HG02870 (cell line): Measurements from ENCODE around the gene PRMT5.
"Not testable (repeated sequence)": the region's sequence is repeated elsewhere in the genome, so short reads cannot be mapped to it uniquely, and the experiment has no call there.

Experiments used
- ATAC-seq: cut with Tn5 transposase; IDR thresholded peaks from one replicate; pipeline ENCODE4 v1.9.1; 2021; ENCODE audit warnings: mild to moderate bottlenecking, moderate library complexity; ENCODE audit not compliant: unreplicated experiment

Gene PRMT5

DNA sequence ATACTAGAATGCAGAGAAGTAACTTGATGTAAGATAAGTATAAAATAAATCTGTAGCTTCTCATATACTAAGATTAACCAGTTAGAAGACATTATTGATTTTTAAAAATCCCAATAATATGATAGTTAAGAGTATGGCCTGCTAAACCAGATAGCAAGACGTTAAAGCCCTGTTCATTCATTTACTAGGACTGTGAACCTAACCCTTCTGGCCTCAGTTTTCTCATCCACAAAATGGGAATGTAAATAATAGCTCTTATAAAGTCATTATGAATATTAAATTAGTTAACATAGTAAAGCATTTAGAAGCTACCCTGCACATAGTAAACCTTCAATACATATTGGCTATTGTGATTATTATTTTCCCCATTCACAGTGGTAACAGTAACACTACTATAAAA, 6.0 kb upstream of the PRMT5 start:
- no peak for ATAC-seq

- no peak for ATAC-seq
Measured at GRCh38 chr14:22932146-22932545, 3.0 kb upstream of the PRMT5 start.

DNA sequence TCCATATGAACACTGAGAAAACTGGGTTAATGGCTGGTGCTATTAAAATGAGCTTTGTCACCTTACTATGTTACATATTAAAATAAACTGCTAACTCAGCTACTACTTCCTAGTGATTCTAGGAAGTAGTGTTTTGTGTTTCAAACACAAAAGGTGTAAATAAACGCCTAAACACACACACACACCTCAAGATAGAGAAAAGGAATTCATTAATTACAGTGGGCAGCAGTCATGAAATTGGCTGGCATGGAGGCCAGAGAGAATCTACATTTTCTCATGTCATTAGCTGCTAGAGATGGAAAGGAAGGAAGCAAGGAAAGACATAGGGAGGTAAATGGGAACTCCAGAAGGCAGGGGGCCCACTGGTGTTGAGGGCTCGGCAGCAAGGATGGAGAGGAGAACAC, 787 bp upstream of the PRMT5 start:
- peak; percentile 2 for ATAC-seq

DNA sequence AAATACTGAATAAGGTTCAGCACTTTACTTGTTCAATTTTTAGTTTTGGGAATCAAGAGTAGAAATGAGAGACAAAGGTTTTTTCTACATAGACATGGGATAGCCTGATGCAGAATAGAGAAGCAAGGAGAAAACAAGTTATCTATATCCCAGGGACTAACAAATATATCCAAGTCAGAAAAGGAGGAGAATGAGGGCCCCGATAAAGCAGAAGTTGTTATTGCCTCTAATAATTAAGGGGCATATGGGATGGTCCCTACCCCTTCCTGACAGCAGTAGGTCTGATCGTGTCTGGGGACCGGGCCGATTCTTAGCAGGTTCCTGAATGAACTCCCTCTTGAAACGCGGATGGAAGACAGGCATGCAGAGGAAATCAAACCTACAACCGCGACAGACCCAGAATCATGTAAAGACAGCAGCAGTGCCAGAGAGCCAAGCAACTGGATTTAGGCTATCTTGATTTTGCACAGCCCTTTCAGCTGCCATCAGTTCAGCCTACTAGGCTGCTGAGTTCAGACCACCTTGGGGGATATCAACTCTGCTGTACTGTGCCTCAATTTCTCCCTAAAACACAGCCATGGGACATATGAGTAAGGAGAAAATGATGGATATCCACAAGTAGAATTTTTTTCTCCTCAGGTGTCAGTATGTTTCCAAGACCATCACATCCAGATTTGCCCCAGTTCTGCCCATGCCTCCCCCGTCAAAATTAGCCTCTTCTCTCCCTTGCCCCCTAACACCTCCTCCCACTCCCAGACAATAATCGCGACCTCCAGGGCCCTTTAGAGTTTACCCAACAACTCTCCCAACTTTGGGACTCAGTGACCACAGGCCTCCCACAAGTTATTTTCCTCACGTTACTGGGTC, 706 bp downstream of the PRMT5 start:
- no peak for ATAC-seq

DNA sequence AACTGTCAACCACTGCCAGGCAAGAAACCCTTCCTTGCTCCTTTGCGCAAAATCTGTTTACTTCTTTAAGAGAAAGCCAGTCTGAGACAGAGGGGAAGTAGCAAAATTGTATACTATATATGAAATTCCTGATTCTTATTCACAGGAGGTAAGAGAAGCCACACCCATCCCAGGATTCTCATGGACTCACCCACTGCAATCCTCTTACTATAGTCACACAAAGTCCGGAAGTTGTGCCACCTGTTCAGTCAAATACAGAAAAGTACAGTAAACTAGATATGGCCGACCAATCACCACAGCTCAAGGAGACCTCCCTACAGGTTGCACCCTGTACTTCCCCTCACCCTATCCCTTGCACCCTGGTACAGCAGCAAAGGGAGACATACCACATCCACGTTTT, 2.9 kb downstream of the PRMT5 start:
- no peak for ATAC-seq

DNA sequence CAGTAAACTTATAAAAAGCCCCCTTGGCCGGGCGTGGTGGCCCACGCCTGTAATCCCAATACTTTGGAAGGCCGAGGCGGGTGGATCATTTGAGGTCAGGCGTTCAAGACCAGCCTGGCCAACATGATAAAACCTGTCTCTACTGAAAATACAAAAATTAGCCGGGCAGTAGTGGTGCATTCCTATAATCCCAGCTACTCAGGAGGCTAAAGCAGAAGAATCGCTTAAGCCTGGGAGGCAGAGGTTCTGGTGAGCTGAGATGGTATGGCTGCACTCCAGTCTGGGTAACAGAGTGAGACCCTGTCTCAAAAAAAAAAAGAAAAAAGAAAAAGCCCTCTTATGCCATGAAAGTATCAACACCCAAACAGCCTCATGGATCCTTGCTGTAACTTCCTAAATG, 3.7 kb downstream of the PRMT5 start:
- no peak for ATAC-seq

DNA sequence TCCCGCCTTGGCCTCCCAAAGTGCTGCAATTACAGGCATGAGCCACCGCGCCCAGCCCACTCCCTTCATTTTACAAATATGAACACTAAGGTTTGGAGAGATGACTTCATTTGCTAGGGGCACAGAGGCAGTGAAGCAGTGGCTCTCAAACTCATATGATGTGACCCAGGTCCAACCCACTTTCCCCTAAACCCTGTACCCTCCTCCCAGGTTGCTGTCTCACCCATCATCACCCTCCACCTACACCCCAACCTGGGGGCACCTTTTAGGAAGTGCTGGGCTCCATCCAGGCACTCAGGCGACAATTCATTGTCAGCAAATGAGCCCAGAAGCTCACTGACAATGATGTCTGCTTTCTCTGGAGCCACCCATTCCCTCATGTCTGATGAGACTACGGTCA, 5.4 kb downstream of the PRMT5 start:
- no peak for ATAC-seq

- no peak for ATAC-seq
Measured at GRCh38 chr14:22922294-22922693, 6.9 kb downstream of the PRMT5 start.

- ATAC-seq: no peak
Measured at GRCh38 chr14:22920697-22921096, 8.5 kb downstream of the PRMT5 start.

DNA sequence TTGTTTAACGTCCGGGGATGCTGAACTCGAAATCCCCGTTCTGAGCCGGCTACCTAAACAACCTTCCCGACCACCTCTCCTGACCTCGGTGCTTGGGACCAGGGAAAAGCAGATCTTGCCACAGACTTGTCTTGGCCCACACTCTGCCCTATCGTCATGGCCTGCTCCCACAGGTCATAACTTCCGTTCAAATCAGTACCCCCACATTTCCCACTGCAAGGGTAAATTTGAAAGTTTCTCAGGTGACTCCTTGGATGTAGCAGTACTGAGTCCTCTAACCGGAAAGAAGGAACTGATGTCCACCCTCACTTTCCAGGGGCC, 9.6 kb downstream of the PRMT5 start:
- ATAC-seq: peak; percentile 3

DNA sequence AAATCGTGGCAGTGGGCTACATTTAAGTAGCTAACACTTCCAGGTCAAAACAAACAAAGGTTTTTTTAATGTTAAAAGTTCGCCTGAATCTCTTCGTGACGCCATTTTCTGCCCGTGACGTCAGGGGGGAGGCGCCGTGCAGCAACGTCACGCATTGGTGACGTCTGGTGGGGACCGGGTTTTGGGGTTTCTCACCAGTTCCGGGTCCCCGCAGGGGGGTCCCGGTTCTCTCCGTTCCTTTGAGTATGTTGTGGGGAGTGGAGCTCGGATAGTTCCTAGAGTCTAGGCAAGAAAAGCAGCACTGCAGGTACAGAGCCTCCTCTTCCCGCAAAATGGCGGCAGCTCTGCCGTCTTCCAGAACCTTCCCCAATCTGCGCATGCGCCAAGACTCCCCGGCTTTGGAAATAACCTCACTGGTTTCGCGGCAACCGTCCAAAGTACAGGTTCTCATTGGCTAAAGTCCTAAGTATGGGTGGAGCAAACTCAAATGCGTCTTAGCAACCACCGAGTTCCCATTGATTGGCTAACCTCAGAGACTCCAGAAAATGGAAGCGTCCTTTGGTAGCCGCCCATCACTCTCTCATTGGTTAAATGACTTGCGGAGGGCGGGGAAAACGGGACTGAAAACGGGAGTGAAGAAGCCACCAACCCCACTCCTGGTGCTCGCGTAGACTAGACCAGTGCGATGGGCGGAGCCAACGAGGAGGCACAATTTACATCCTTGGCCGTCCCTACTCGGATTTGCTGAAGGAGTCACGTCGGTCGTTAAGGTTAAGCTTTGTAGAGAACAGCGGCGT, 10.2 kb downstream of the PRMT5 start, which contains the start of gene RBM23:
RBM23 (minus strand) TSS at position 346 of the 797 bp plus-strand sequence.
- peak; percentile 85 for ATAC-seq

DNA sequence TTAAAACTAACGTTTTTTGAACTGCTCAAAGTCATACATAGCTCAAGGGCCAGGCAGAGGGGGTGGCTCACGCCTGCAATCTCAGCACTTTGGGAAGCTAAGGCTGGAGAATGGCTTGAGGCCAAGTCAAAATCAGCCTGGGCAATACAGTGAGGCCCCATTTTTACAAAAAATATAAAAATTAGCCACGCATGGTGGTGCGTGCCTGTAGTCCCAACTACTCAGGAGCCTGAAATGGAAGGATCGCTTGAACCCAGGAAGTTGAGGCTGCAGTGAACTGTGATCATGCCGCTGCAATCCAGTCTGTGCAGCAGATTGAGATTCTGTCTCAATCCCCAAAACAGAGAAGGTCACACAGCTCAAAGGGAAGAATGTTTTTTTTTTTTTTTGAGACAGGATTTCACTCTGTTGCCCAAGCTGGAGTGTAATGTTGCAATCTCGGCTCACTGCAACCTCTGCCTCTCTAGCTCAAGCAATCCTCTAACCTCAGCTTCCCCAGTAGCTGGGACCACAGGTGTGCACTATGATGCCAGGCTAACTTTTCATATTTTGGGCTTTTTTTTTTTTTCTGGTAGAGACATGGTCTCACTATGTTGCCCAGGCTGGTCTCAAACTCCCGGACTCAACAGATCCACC, 13.2 kb downstream of the PRMT5 start:
- no peak for ATAC-seq

DNA sequence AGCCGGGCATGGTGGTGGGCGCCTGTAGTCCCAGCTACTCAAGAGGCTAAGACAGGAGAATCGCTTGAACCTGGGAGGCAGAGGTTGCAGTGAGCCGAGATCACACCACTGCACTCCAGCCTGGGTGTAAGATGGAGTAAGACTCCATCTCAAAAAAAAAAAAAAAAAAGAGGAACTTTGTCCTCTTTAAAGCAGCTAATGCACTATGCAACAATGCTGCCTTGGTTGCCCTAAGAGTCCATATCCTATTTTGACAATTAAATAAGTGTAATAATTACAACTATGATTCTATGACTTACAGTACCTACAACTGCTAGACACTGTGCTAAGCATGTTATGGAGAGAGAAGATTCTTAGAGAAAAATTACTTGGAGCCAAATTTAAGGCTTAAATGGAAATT, 14.3 kb downstream of the PRMT5 start:
- ATAC-seq: not testable (repeated sequence)

- no peak for ATAC-seq
Measured at GRCh38 chr14:22910916-22911315, 18.3 kb downstream of the PRMT5 start.

GRCh38 chr14:22908601-22909000, 20.6 kb downstream of the PRMT5 start:
- ATAC-seq: no peak

DNA sequence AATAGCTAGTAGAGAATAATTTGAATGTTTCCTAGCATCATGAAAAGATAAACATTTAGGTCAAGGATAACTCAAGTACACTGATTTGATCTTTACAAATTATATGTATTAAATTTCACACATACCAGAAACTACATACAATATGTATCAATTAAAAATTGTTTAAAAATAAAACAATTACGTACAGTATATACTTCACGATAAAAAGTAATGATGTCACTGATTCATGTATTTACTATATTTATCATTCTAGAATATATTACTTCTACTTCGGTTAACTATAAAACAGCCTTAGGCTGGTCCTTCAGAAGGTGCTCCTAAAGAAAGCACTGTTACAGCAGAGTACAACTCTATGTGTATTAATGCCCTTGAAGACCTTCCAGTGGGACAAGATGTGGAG, 21.7 kb downstream of the PRMT5 start:
- no peak for ATAC-seq

DNA sequence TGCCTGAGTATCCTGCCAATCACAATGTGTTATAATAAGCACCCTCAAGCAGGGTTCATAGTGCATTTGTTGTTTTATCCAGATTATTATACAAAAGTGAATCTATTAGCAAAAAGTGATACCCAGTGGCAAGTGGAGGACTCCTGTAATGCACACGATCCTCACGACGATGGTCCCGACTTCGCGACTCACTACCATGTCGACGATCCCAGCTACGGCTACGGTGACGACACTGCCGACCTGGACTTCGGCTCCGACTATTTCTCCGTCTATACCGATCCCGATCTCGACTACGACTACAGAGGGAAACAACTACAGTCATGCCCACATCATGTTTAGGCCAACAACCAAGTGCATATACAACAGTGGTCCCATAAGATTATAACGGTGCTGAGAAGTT, 23.1 kb downstream of the PRMT5 start:
- ATAC-seq: no peak

- no peak for ATAC-seq
Measured at GRCh38 chr14:22905627-22906026, 23.5 kb downstream of the PRMT5 start.

DNA sequence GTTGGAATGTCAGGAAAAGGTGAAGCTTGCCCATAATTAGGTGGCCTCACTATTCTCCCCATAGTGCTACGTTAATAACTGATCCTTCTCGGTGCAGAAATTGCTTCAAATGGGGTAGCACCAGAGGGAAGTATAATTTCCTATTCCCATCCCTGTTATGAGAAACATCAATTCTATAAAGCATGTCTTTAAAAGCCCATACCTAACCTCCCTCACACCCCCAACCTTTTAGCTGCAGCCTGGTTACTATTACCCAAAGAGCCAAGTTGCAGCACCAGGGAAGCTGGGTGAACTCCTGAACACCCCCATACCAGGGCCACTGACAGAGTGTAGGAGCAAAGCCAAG, 25.5 kb downstream of the PRMT5 start:
- no peak for ATAC-seq

DNA sequence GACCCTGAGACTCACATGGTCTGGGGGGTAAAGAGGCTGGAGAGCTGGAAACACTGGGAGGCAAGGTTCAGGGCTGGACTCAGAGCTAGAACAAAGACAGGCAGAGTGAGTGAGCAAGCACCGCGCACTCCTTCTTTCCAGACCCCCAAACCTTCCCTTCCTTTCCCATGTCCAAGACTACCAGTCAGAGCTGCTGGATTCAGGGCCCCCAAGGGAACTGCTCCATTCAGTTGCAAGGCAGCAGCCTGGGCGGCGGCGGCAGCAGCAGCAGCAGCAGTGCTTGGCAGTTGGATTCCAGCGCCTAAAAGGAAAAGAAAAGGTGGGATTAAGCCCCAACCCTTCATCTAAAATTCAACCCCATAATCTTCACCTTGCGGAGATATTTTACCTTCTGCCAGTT, 27.4 kb downstream of the PRMT5 start:
- ATAC-seq: no peak

- peak; percentile 58 for ATAC-seq
Measured at GRCh38 chr14:22900081-22900799, 28.9 kb downstream of the PRMT5 start.
